NCI-H69 (cell line): ENCODE data around the gene FILIP1L.

Experiments
- DNase-seq: peaks from one replicate; lab custom pipeline; 2025; lab: John Stamatoyannopoulos, UW

The FILIP1L gene

GRCh38 chr3:100114413-100115030, at the start of gene FILIP1L:
Gene FILIP1L, minus strand, starts transcription at chr3:100114501.
- DNase-seq = peak; percentile 89

- DNase-seq = no peak
Observed at GRCh38 chr3:100163787-100164186, 49.5 kb upstream of the FILIP1L start.

GRCh38 chr3:100160521-100160920, 46.2 kb upstream of the FILIP1L start:
- no peak for DNase-seq

GRCh38 chr3:100159331-100160153, 45.2 kb upstream of the FILIP1L start:
- DNase-seq = no peak

- DNase-seq = peak; percentile 88
Observed at GRCh38 chr3:100158918-100159330, 44.6 kb upstream of the FILIP1L start.

- DNase-seq = peak; percentile 2
Observed at GRCh38 chr3:100157685-100158084, 43.4 kb upstream of the FILIP1L start.

- DNase-seq = no peak
Observed at GRCh38 chr3:100155590-100155989, 41.3 kb upstream of the FILIP1L start.

GRCh38 chr3:100155128-100155527, 40.8 kb upstream of the FILIP1L start:
- DNase-seq = no peak

GRCh38 chr3:100154171-100154570, 39.9 kb upstream of the FILIP1L start:
- DNase-seq = no peak

- no peak for DNase-seq
Observed at GRCh38 chr3:100151024-100151707, 36.9 kb upstream of the FILIP1L start.

- DNase-seq = no peak
Observed at GRCh38 chr3:100150473-100150872, 36.2 kb upstream of the FILIP1L start.

GRCh38 chr3:100149713-100150415, 35.6 kb upstream of the FILIP1L start:
- peak; percentile 19 for DNase-seq

GRCh38 chr3:100149130-100149529, 34.8 kb upstream of the FILIP1L start:
- DNase-seq = peak; percentile 46

- no peak for DNase-seq
Observed at GRCh38 chr3:100144255-100144866, 30.1 kb upstream of the FILIP1L start.

GRCh38 chr3:100141586-100141985, 27.3 kb upstream of the FILIP1L start:
- no peak for DNase-seq

- DNase-seq = no peak
Observed at GRCh38 chr3:100140976-100141375, 26.7 kb upstream of the FILIP1L start.

- DNase-seq = no peak
Observed at GRCh38 chr3:100136921-100137320, 22.6 kb upstream of the FILIP1L start.

GRCh38 chr3:100131241-100131640, 16.9 kb upstream of the FILIP1L start:
- no peak for DNase-seq

GRCh38 chr3:100129941-100130340, 15.6 kb upstream of the FILIP1L start:
- DNase-seq = peak; percentile 3

- DNase-seq = no peak
Observed at GRCh38 chr3:100128565-100128964, 14.3 kb upstream of the FILIP1L start.

GRCh38 chr3:100127792-100128191, 13.5 kb upstream of the FILIP1L start:
- no peak for DNase-seq
